IPS-18c (cell line): ENCODE results near the gene ZNF512B.

ENCODE experiments used
- H3K4me3 ChIP-seq: 2 replicates; pipeline ENCODE4 v1.7.0; 2013; ENCODE audit warnings: low read depth, mild to moderate bottlenecking, low read length, moderate library complexity; ENCODE audit not compliant: insufficient read depth
- H3K9me3 ChIP-seq: one replicate; pipeline ENCODE4 v1.6.1; 2013; ENCODE audit warnings: mild to moderate bottlenecking, low read length, moderate library complexity; ENCODE audit not compliant: control insufficient read depth, insufficient read depth

The ZNF512B gene

DNA sequence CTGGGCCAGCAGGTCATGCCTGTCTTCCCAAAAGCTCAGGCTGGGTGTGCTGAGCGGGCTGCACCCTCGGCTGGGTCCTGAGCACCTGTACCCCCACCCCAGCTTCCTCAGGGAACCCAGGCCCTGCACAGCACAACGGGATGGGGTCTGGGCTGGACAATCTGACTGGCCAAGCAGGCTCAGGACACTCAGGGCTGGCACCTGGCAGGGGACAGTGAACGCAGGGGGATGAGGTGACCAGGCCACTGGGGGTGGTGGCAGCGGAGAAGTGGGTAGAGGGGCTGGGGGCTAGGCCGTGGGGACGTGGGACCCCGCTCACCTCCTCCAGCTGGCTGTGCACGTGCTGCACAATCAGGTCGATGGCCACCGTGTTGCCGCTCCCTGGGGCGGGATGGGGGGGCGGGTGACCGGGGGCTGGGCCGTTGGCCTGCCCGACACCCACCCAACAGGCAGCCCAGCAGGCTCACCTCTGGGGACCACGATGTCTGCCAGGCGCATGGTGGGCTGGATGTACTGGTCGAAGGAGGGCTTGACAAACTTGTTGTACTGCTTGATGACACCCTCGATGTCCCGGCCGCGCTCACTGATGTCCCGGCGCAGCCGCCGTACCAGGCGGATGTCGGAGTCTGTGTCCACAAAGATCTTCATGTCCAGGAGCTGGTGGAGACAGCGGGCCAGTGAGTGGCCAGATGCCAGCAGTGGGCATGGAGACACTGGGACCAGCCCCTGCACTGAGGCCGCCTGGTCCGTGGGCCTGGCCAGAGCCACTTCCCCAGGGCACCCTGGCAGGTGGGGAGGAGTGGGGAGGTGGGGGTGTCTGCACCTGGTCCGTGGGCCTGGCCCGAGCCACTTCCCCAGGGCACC, 25.4 kb downstream of the ZNF512B start:
- Histone ChIP-seq H3K9me3 (no peaks in the 10 kb centered on the region), H3K4me3 (no peak overlapping the region; the same call in 1 of the 2 replicates)

DNA sequence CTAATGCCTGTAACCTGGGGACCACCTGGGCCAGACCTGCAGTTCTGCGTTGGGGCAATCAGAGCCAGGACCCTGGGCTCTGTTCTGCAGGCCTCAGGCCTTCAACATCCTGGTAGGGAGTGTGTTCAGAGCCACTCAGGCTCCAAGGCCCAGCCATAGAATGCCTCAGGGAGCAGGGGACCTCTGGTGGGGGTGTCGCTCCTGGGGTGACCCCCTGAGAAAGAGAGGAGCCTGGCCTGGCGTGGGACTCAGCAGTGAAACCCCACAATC, 26.0 kb downstream of the ZNF512B start:
- Histone ChIP-seq H3K4me3 (no peak overlapping the region; the same call in 1 of the 2 replicates), H3K9me3 (no peaks in the 10 kb centered on the region)

DNA sequence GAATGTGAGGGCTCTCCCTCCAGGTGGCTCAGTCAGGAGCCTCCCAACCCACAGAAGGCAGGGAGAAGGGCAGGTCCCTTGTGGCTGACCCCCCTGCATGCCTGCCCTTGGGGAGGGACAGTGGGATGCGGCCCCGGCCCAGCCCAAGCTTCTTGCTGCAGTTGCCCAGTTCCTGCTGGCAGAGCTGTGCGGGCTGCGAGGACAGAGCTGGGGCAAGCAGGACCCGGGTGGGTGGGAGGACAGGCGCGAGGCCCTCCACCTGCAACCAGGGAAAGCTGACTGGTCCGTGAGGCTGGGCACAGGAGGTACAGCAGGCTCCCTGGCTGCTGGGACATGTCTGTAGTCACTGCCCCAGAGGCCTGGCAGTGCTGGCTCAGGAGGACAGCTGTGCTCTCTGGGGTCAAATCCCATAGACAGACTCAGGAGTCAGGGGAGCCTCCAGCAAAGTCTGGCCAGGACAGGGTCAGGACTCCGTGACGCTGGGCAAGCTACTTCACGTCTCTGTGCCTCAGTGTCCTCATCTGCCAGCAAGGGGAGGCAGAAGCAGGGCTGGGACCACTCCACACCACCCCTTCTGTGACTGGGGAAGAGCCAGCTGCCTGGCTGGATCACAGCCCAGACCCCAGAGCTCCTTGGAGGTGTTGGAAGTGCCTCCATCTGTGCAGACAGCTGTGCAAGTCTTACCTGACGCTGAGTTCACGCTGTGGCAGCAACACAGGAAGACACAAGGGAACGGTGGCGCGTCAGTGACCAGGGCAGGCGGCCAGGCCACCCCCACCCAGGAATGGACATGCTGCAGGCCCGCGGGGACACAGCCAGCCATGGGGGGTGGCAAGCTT, 26.5 kb downstream of the ZNF512B start:
- Histone ChIP-seq H3K4me3 (no peak overlapping the region), H3K9me3 (no peaks in the 10 kb centered on the region)

DNA sequence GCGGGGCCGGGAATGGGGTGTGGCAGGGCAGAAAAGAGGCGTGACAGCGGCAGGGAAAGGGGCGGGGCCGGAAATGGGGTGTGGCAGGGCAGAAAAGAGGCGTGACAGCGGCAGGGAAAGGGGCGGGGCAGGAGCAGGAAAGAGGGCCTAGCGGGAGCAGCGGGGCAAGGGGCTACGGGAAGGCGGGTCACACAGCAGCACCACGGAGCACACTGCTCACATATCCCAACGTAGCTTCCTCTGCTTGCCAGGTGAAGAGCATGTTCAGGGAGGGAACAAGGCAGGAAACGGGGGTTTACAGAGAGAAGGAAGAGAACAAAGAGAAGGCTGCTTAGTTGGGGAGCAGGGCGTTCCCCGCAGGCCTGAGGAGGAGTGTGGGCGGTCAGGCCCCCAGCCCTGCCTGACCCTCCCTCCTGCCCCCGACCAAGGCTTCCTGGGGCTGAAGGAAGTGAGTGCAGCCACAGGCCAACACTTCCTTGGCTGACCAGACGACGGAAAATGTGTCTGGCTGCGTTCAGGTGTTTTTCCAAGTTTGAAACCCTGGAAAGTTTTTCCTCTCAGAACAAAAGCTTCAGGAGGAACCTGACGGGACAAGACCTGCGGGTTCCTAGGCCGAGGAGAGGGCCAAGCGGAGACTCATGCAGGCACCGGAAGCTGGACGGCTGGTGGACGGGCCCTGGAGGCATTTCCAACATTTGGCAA, 27.3 kb downstream of the ZNF512B start:
- H3K4me3 ChIP-seq: 0 out of 2 replicates have a peak overlapping the region, but pooled peaks have one; percentile 25
- H3K9me3 ChIP-seq: no peaks in the 10 kb centered on the region

DNA sequence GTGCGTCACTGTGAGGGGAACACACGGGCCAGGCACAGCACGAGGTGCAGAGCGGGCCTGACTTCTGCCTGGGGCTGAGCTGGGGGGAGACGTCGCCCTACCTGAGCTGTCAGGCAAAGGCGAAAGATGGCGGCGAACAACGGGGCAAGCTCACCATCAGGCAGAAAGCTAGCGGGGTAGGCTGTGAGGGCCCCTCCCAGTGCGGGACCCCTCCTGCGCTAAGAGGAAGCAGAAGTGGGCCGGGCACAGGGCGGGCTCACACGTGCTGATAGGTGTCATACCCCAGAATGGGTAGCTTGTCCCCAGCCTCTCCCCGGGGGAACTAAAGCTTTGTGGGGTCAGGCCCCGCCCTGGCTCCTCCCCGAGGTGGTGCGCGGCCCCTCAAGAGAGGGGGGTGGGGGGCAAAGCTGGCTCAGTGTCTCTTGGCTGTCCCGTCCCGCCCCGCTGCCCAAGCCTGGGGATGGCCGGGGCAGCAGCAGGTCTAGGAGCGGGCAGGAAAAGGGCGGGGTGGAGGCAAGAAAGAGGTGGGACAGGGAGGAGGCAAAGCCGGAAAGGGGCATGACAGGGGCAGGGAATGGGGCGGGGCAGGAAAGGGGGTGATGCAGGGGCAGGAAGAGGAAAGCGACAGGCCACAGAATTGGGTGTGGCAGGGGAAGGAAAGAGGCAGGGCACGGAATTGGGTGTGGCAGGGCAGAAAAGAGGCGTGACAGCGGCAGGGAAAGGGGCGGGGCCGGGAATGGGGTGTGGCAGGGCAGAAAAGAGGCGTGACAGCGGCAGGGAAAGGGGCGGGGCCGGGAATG, 28.2 kb downstream of the ZNF512B start:
- no peaks in the 10 kb centered on the region for H3K9me3 ChIP-seq
- H3K4me3 ChIP-seq: peak overlapping the region; percentile 55

DNA sequence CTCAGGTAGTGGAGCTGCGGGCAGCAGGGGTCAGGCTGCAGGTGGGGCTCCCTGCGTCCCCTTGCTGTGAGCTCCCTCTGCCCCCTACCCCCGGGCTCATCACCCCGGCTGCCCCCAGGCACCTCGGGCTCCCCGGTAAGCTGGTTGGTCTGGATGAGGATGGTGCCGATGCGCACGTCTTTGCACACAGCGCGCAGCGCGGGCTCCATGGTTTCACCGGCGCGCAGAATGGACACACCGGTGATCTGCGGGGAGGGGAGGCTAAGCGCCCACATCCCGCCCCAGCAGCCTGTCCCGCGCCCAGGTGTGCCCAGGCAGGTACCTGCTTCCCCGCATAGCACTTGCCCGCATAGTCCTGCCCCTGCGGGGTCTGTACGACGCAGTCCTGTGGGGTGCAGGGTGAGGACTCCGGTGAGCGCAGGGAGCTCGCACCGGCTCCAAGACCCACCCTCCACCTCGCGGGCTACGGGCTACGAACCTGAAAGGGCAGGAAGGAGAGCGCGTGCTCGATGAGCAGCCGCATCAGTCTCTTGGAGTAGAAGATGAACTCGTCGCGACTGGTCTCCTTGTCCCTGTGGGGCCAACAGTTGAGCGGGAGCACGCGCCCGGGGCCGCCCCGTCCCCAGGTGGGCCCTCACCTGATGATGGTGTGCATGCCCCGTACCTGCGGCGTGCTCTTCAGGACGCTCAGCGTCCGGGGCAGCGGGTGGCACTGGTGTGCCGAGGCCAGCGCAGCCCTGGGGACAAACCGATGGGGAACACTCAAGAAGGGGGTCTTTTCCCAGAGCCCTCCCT, 29.1 kb downstream of the ZNF512B start:
- Histone ChIP-seq H3K4me3 (peak overlapping the region; percentile 55), H3K9me3 (no peaks in the 10 kb centered on the region)

DNA sequence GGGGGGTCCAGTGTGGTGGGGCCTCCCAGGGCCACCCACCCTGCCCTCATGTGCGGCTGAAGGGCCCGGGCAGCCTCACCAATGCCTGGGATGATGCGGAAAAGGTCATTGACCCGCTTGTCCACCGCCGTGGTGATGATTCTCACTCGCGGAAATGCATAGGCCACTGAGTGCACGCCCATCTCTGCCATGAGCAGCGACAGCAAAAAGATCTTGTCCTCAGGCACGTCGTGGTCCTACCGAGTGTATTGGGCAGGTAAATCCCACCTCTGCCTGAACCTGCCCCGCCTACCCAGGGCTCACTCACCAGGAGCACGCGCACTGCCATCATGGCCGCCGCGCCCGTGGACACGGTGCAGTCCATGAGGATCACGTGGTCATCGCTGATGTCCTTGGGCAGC, 29.7 kb downstream of the ZNF512B start:
- H3K4me3 ChIP-seq: peak overlapping the region; percentile 55

DNA sequence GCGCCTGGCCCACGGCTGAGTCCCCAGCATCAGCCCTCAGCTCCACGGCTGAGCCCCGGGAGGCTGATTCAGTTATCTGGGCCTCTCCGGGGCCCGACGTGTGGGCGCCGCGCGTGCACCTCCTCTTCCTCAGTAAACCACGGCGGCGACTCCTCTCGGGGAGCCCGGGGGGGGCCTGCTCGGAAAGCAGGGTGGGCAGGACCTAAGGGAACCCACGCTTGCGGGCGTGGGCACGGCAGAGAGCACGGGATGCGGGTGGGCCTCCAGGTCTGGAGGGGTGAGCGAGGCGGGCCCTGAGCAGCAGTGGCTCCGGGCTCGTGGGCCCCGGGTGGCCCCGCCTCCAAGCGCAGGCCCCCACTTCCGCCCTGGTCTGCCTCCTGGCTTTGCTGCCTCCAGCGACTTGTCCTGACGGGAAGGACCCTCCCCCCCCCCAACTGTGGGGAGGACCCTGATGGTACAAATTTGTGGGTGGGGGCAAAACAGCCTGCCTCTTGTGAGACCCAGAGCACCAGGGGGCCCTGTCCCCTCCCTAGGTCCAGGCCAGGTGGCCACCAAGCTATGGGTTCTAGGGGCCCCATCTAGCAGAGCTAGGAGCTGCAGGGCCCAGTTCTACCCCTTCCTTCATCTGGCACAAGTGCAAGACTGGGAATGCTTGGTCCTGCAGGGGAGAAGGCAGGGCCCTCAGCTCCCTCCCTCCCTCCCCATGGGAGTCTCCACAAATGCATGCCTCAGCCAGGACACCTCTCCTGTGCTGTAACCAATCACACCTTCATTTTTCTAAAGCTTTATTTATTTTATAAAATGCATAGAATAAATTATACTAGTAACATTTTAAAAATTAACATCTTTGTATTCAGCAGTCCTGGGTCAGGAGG, 30.4 kb downstream of the ZNF512B start:
- H3K9me3 ChIP-seq: no peaks in the 10 kb centered on the region
- H3K4me3 ChIP-seq: peak overlapping the region; percentile 55

More for the DNA sequence above, 29.7 kb downstream of the ZNF512B start:
- H3K9me3 ChIP-seq: no peaks in the 10 kb centered on the region

DNA sequence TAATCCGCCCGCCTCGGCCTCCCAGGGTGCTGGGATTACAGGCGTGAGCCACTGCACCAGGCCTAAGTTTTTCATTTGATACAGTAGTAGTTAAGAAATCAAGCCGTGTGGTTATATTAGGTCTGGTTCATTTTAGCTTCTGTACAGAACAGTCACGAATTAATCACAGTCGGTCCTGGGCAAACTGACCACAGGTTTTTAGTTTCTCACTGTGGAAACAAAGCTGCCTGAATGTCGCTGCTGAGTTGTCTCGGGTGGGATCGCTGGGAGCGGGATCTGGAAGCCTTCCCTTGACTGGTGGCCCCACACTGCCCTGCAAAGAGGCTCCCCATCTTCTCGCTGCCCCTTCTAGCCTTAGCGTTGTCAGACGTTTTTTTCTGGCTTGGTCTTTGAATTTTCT, 32.1 kb downstream of the ZNF512B start:
- Histone ChIP-seq H3K4me3 (no peak overlapping the region), H3K9me3 (no peaks in the 10 kb centered on the region)

DNA sequence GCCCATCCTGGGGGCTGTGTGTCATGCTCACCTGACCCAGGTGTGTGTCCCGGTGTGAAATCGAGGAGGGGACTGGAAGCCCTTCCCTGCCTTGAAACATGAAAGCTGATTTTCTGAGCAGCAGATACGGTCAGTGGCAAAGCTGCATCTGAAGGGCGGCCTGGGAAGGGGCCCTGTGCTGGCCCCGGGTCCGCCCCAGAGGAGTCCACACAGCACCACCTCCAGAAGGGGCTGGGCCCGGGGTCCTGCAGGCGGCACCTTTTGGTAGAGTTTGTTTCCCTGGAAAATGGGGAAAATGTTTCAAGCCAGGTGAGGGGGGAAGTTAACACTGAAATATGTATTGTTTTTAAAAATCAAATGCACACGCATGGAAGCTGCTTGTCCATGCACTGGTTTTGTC, 34.3 kb downstream of the ZNF512B start:
- no peak overlapping the region for H3K4me3 ChIP-seq
- no peaks in the 10 kb centered on the region for H3K9me3 ChIP-seq

DNA sequence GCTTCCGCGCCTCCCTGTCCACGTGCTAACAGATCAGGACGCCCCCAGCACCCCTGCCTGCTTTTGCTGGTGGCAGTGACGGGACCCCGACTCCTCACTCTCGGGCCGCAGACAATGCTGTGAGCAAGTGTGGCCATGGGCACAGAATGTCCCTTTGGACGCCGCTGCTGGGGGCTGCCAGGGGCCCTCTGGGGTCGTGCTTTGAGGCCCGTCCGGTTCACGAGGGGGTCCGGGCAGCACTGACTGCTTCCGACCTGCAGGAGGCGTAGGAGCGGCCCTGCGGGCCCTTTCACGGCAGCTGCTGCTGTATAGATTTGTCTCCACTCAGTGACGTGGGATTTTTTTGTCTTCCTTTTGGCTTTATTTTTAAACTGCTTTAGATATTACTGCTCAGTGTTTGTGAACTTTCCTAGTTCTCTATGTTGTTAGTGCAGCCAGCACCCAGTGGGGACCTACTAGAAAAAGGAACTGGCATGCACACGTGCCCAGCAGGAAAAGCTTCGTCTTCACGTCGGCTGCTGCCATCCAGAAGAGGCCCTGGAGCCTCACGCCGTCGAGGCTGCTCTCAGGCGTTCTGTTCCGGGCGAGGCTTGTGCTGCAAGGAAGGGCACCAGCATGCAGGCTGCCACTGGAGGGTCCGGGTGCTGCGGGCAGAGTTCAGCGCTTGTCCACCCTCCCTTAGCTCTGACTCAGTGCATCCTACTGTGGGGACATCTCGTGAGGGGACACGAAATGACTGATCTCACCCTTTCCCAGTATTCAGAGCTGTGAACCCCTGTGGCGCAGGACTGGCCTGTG, 35.3 kb downstream of the ZNF512B start:
- no peaks in the 10 kb centered on the region for H3K9me3 ChIP-seq
- no peak overlapping the region for H3K4me3 ChIP-seq

DNA sequence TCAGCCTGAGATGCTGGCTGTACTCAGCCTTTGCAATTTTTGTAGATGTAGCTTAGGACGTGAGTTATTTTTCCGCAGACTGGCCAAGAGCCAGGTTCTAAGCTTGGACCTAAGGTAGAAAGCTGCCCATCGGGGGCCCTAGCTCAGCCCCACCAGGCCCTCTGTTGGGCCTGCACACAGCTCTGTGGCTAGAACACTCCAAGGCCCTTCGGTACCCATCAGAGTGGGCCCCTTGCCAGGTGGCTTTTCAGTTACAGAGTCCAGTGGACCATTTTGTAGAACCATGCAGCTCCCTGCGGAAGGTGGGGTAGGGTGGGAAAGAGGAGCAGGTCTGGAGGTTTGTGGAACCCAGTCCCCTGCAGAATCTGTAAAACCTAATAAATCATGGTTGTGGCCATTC, 36.1 kb downstream of the ZNF512B start:
- no peaks in the 10 kb centered on the region for H3K9me3 ChIP-seq
- H3K4me3 ChIP-seq: no peak overlapping the region

DNA sequence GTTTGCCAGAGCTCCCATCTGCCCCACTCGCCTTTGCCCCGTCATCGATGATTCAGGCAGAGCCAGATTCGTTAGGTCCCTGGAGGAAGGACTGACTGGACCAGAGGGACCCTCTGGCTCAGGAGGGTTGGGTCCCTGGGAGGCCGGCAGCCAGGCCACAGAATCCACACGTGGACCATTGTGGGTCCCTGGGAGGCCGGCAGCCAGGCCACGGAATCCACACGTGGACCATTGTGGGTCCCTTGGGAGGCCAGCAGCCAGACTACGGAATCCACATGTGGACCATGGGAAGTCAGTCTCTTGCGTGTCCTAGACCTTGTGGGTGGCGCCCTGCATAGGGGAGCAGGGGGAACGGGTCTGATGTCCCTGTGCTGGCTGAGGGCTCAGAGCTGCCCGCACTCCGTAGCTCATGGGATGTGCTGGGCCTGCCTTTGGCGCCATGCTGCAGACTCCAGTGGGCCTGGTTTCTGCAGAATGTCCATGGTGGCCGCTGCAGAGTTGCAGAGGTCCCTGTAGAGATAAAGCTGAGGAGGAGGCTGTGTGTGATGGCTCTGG, 37.0 kb downstream of the ZNF512B start:
- Histone ChIP-seq H3K9me3 (no peaks in the 10 kb centered on the region), H3K4me3 (no peak overlapping the region)

DNA sequence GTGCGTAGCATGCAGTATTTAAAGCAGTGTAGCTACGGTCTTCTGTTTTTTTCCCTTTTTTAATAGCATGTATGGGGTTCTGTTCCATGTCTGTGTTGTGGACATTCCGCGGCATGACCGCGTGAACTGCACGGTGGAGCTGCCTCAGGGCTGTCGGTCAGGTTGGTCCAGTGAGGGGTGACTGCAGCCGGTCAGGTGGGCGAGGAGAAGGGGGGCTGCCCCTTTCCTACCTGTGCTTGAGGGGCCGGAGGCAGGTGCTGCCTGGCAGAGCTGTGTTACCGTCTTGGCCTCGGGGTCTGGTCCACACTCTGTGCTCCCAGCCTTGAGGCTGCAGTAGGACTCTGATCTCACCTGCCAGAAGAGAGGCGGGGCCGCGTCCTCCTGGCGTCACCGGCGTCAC, 38.0 kb downstream of the ZNF512B start:
- H3K9me3 ChIP-seq: no peaks in the 10 kb centered on the region
- H3K4me3 ChIP-seq: no peak overlapping the region
